ENCODE measurements around the gene NAA38.

DNA sequence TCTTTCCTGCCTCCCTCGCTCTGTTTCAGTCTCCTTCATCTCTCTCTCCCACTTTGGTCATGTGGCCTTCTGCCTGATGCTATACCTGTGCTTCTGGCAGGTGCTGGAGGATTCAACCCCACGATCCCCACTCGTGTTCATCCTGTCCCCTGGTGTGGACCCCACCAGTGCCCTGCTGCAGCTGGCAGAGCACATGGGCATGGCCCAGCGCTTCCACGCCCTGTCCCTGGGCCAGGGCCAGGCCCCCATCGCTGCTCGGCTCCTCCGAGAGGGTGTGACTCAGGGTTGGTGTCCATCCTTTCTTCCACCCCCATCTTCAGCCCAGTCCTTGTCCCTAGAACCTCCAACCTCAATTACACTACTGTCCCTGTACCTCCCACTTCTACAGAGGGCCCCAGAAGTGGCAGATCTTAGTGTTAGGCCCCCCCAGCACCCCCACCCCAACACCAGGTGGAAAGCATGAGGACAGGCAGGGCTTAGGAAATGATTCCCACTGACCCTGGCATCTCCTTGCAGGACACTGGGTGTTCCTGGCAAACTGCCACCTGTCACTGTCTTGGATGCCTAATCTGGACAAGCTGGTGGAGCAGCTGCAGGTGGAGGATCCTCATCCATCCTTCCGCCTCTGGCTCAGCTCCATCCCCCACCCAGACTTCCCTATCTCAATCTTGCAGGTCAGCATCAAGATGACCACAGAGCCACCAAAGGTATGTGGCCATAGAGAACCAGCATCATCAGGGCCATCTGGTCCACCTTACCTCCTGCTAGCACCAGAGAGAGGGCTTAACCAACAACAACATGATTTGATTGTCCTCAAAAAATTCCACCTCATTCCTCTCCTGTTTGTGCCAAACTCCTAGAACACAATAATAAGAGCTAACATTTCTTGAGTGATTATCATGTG, 33.1 kb downstream of the NAA38 start:
- TF ChIP-seq, protein P1, sequence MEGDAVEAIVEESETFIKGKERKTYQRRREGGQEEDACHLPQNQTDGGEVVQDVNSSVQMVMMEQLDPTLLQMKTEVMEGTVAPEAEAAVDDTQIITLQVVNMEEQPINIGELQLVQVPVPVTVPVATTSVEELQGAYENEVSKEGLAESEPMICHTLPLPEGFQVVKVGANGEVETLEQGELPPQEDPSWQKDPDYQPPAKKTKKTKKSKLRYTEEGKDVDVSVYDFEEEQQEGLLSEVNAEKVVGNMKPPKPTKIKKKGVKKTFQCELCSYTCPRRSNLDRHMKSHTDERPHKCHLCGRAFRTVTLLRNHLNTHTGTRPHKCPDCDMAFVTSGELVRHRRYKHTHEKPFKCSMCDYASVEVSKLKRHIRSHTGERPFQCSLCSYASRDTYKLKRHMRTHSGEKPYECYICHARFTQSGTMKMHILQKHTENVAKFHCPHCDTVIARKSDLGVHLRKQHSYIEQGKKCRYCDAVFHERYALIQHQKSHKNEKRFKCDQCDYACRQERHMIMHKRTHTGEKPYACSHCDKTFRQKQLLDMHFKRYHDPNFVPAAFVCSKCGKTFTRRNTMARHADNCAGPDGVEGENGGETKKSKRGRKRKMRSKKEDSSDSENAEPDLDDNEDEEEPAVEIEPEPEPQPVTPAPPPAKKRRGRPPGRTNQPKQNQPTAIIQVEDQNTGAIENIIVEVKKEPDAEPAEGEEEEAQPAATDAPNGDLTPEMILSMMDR (tag by site-specific recombination; IDR thresholded peaks at IDR 0.05): no peak
- TF ChIP-seq, protein P2, sequence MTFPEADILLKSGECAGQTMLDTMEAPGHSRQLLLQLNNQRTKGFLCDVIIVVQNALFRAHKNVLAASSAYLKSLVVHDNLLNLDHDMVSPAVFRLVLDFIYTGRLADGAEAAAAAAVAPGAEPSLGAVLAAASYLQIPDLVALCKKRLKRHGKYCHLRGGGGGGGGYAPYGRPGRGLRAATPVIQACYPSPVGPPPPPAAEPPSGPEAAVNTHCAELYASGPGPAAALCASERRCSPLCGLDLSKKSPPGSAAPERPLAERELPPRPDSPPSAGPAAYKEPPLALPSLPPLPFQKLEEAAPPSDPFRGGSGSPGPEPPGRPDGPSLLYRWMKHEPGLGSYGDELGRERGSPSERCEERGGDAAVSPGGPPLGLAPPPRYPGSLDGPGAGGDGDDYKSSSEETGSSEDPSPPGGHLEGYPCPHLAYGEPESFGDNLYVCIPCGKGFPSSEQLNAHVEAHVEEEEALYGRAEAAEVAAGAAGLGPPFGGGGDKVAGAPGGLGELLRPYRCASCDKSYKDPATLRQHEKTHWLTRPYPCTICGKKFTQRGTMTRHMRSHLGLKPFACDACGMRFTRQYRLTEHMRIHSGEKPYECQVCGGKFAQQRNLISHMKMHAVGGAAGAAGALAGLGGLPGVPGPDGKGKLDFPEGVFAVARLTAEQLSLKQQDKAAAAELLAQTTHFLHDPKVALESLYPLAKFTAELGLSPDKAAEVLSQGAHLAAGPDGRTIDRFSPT (tag by site-specific recombination; IDR thresholded peaks at IDR 0.05): no peak
- TF ChIP-seq GLI4 (tag by site-specific recombination; IDR thresholded peaks at IDR 0.05): no peak
- TF ChIP-seq, protein P3, sequence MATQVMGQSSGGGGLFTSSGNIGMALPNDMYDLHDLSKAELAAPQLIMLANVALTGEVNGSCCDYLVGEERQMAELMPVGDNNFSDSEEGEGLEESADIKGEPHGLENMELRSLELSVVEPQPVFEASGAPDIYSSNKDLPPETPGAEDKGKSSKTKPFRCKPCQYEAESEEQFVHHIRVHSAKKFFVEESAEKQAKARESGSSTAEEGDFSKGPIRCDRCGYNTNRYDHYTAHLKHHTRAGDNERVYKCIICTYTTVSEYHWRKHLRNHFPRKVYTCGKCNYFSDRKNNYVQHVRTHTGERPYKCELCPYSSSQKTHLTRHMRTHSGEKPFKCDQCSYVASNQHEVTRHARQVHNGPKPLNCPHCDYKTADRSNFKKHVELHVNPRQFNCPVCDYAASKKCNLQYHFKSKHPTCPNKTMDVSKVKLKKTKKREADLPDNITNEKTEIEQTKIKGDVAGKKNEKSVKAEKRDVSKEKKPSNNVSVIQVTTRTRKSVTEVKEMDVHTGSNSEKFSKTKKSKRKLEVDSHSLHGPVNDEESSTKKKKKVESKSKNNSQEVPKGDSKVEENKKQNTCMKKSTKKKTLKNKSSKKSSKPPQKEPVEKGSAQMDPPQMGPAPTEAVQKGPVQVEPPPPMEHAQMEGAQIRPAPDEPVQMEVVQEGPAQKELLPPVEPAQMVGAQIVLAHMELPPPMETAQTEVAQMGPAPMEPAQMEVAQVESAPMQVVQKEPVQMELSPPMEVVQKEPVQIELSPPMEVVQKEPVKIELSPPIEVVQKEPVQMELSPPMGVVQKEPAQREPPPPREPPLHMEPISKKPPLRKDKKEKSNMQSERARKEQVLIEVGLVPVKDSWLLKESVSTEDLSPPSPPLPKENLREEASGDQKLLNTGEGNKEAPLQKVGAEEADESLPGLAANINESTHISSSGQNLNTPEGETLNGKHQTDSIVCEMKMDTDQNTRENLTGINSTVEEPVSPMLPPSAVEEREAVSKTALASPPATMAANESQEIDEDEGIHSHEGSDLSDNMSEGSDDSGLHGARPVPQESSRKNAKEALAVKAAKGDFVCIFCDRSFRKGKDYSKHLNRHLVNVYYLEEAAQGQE (tag by site-specific recombination; IDR thresholded peaks at IDR 0.05): no peak
- TF ChIP-seq, protein P4, sequence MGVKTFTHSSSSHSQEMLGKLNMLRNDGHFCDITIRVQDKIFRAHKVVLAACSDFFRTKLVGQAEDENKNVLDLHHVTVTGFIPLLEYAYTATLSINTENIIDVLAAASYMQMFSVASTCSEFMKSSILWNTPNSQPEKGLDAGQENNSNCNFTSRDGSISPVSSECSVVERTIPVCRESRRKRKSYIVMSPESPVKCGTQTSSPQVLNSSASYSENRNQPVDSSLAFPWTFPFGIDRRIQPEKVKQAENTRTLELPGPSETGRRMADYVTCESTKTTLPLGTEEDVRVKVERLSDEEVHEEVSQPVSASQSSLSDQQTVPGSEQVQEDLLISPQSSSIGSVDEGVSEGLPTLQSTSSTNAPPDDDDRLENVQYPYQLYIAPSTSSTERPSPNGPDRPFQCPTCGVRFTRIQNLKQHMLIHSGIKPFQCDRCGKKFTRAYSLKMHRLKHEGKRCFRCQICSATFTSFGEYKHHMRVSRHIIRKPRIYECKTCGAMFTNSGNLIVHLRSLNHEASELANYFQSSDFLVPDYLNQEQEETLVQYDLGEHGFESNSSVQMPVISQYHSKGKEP (tag by site-specific recombination; IDR thresholded peaks at IDR 0.05): no peak

Data from HEK293 (cell line).